ENCODE results near the gene NPDC1. TPM values are rescaled to one million over a fixed set of nuclear protein-coding genes. Genes with fewer than 3 reads are reported as not detected.
A peak's percentile ranks its signal among the peaks of the same experiment; 100 is the strongest.

The NPDC1 gene
- total RNA-seq, 1 donor from 2014 or later = 61.1 TPM

DNA sequence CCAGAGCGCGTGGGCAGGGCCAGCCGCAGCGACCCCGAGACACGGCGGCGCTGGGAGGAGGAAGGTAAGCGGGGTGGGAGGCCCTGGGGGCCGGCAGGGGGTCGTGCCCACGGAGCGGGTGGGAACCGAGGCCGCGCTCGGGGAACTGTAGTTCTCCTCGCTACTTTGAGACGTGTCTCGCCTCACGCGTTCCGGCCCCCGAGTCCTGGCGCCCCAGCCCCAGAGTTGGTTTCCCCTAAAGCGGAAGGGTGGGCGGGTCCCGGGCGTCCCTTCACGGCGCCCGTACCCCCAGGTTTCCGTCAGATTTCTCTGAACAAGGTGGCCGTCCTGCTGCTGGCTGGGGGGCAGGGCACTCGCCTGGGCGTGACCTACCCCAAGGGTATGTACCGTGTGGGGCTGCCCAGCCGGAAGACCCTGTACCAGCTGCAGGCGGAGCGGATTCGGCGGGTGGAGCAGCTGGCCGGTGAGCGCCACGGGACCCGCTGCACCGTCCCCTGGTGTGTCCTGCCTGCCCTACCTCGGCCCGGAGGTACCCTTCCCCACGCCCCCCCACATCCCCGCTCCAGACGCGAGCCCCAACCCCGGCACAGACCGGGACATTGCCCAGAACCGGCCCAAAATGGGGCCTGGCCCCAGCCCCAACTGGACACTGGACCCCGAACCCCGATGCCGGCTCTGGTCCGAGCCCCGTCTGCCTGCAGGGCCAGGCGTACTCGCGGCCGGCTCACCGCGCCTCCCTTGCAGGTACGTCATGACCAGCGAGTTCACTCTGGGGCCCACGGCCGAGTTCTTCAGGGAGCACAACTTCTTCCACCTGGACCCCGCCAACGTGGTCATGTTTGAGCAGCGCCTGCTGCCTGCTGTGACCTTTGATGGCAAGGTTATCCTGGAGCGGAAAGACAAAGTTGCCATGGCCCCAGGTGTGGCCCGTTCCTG lies 32.0 kb upstream of the NPDC1 start:
- Mint-ChIP-seq H3K27ac (ENCODE audit: unreplicated experiment) (no peak overlapping the region), H3K4me3 (peak overlapping the region; percentile 54), H3K27me3 (ENCODE audit: low read depth) (peaks cover 75% of the 10 kb centered on the region), H3K9me3 (no peaks in the 10 kb centered on the region), H3K4me1 (no peaks in the 10 kb centered on the region), H3K36me3 (ENCODE audit: low read depth) (no peaks in the 10 kb centered on the region)
- TF ChIP-seq, protein P1, sequence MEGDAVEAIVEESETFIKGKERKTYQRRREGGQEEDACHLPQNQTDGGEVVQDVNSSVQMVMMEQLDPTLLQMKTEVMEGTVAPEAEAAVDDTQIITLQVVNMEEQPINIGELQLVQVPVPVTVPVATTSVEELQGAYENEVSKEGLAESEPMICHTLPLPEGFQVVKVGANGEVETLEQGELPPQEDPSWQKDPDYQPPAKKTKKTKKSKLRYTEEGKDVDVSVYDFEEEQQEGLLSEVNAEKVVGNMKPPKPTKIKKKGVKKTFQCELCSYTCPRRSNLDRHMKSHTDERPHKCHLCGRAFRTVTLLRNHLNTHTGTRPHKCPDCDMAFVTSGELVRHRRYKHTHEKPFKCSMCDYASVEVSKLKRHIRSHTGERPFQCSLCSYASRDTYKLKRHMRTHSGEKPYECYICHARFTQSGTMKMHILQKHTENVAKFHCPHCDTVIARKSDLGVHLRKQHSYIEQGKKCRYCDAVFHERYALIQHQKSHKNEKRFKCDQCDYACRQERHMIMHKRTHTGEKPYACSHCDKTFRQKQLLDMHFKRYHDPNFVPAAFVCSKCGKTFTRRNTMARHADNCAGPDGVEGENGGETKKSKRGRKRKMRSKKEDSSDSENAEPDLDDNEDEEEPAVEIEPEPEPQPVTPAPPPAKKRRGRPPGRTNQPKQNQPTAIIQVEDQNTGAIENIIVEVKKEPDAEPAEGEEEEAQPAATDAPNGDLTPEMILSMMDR (conservative IDR thresholded peaks at IDR 0.05) = no peak
- no peak for DNase-seq (ENCODE audit: low read depth, low spot score)

DNA sequence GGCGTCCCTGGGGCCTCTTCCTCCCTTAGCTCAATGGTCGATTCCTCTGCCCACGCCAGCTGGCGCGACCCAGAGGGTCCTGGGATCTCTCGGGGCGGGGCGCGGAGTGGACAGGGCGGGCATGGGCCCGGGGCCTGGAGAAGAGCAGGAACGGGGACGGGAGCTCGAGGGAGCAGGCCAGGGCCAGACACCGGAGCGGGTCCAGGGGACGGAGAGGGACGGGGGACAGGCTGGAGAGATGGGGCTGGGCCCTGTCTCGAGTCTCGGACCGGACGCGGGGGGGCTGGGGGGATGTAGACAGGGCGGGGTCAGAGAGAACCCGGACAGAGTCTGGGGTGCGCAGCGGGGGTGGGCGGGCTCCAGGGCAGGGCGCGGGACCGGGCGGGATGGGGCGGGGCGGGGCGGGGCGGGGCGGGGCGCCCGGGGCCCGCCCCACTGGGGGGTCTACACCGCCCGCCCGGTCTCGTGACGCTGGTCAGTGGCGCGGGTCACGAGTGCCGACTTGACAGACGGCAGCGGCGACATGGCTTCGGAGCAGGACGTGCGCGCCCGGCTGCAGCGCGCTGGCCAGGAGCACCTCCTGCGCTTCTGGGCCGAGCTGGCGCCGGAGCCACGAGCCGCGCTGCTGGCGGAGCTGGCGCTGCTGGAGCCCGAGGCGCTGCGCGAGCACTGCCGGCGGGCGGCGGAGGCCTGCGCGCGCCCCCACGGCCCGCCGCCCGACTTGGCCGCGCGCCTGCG lies 31.2 kb upstream of the NPDC1 start, which contains the start of gene UAP1L1:
Gene UAP1L1, plus strand, starts transcription at position 508 of the 738 bp plus-strand sequence. Its CDS starts 16 bp downstream, at position 524.
- peaks cover 73% of the 10 kb centered on the region for H3K27me3 Mint-ChIP-seq (ENCODE audit: low read depth)
- H3K36me3 Mint-ChIP-seq (ENCODE audit: low read depth) = no peaks in the 10 kb centered on the region
- H3K4me1 Mint-ChIP-seq = no peaks in the 10 kb centered on the region
- H3K4me3 Mint-ChIP-seq = peak within 1 kb of the TSS; percentile 49
- no peak for DNase-seq (ENCODE audit: low read depth, low spot score)
- TF ChIP-seq, protein P1 (conservative IDR thresholded peaks at IDR 0.05) = no peak
- H3K9me3 Mint-ChIP-seq = no peaks in the 10 kb centered on the region
- H3K27ac Mint-ChIP-seq (ENCODE audit: unreplicated experiment) = no peak within 1 kb of the TSS

DNA sequence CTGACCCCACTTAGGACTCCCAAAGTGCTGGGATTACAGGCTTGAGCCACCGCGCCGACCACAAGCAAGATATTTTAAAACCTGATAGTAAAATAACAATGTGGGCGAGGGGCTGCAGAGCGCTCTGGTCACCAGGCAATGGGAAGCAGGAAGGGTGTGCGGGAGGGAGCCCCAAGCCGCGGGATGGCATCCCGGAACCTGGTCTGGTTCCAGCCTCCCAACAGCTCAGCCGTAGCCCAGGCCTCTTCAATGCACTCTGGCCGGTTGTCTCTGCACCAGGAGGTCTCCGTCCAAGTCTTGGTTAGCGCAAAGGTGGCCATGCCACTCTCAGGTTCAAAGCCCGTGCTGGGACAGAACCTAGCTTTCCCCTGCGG lies 30.6 kb upstream of the NPDC1 start:
- Mint-ChIP-seq H3K27ac (ENCODE audit: unreplicated experiment) (no peak overlapping the region), H3K27me3 (ENCODE audit: low read depth) (peaks cover 70% of the 10 kb centered on the region), H3K9me3 (no peaks in the 10 kb centered on the region), H3K36me3 (ENCODE audit: low read depth) (no peaks in the 10 kb centered on the region), H3K4me3 (peak overlapping the region; percentile 49), H3K4me1 (no peaks in the 10 kb centered on the region)
- TF ChIP-seq, protein P1 (conservative IDR thresholded peaks at IDR 0.05) = no peak
- no peak for DNase-seq (ENCODE audit: low read depth, low spot score)

DNA sequence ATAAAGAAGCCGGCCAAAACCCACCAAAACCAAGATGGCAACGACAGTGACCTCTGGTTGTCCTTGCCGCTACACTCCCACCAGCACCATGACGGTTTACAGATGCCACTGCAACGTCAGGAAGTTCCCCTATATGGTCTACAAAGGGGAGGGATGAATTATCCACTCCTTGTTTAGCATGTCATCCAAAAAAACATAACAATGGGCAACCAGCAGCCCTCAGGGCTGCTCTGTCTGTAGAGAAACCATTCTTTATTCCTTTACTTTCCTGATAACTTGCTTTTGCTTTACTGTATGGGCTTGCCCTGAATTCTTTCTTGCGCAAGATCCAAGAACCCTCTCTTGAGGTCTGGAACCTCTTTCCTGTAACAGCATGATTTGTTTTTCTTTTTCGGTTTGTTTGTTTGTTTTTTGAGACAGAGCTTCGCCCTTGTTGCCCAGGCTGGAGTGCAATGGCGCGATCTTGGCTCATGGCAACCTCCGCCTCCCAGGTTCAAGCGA lies 29.3 kb upstream of the NPDC1 start:
- Mint-ChIP-seq H3K9me3 (no peaks in the 10 kb centered on the region), H3K4me3 (peak overlapping the region; percentile 42), H3K27ac (ENCODE audit: unreplicated experiment) (no peak overlapping the region), H3K4me1 (peaks cover 11% of the 10 kb centered on the region), H3K36me3 (ENCODE audit: low read depth) (no peaks in the 10 kb centered on the region), H3K27me3 (ENCODE audit: low read depth) (peaks cover 68% of the 10 kb centered on the region)
- TF ChIP-seq, protein P1 (conservative IDR thresholded peaks at IDR 0.05) = no peak
- no peak for DNase-seq (ENCODE audit: low read depth, low spot score)

DNA sequence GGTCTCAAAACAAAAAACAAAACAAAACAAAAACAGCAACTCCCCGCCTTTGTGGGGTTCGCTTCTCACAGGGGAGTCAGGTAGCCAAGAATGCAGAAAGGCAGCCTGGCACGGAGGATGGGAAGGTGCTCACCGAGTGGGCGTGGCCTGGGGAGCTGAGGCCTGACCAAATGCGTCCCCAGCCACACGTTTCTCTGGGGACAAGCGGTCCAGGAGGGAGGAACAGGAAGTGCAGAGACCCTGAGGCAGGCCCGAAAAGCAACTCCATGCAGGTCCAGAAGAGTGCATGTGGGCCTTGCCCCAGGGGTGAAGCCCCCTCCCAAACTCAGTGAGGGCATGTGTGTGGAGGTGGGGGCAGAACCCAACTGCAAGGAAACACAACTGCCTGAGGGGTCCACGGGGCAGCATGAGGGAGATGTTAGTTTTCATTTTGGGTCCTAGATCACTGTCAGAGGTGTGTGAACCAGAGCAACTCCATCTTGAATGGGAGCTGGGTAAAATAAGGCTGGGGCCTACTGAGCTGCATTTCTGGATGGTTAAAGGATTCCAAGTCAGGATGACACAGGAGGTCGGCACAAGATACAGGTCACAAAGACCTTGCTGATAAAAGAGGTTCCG lies 28.8 kb upstream of the NPDC1 start:
- TF ChIP-seq, protein P1 (conservative IDR thresholded peaks at IDR 0.05) = no peak
- H3K4me1 Mint-ChIP-seq = peaks cover 11% of the 10 kb centered on the region
- H3K4me3 Mint-ChIP-seq = peak overlapping the region; percentile 42
- no peak overlapping the region for H3K27ac Mint-ChIP-seq (ENCODE audit: unreplicated experiment)
- H3K27me3 Mint-ChIP-seq (ENCODE audit: low read depth) = peaks cover 63% of the 10 kb centered on the region
- DNase-seq (ENCODE audit: low read depth, low spot score) = no peak
- H3K36me3 Mint-ChIP-seq (ENCODE audit: low read depth) = no peaks in the 10 kb centered on the region
- H3K9me3 Mint-ChIP-seq = no peaks in the 10 kb centered on the region

Data from neural crest cell (in vitro differentiated cells).